NCI-H2081 (cell line): Measurements from ENCODE around the gene INPP5E.

Experiments used
- DNase-seq, 2 experiments: peaks; one replicate each; lab custom pipeline; 2025; lab: John Stamatoyannopoulos, UW

The INPP5E gene

GRCh38 chr9:136387217-136387616 is 52.4 kb downstream of the INPP5E start:
- no peak for DNase-seq

- DNase-seq, result no peak
Observed at GRCh38 chr9:136386018-136386417, 53.6 kb downstream of the INPP5E start.

- DNase-seq, result no peak
Observed at GRCh38 chr9:136385015-136385414, 54.6 kb downstream of the INPP5E start.

GRCh38 chr9:136383436-136383835 is 56.2 kb downstream of the INPP5E start:
- DNase-seq, result no peak

- no peak for DNase-seq
Observed at GRCh38 chr9:136381966-136382513, 57.6 kb downstream of the INPP5E start.

GRCh38 chr9:136381311-136381710 is 58.3 kb downstream of the INPP5E start:
- no peak for DNase-seq

- DNase-seq, result no peak
Observed at GRCh38 chr9:136380381-136380780, 59.3 kb downstream of the INPP5E start.

GRCh38 chr9:136379891-136380290 is 59.8 kb downstream of the INPP5E start:
- DNase-seq, result no peak

- no peak for DNase-seq
Observed at GRCh38 chr9:136379401-136379800, 60.2 kb downstream of the INPP5E start.

- DNase-seq, result no peak
Observed at GRCh38 chr9:136379003-136379287, 60.7 kb downstream of the INPP5E start.
